GM21515 (cell line): ENCODE measurements around the gene LAMA5.

ENCODE experiments used
- ATAC-seq: cut with Tn5 transposase; IDR thresholded peaks from one replicate; pipeline ENCODE4 v1.9.1; 2021; ENCODE audit not compliant: unreplicated experiment

Gene LAMA5

GRCh38 chr20:62330576-62331317 lies 36.4 kb downstream of the LAMA5 start:
- no peak for ATAC-seq

DNA sequence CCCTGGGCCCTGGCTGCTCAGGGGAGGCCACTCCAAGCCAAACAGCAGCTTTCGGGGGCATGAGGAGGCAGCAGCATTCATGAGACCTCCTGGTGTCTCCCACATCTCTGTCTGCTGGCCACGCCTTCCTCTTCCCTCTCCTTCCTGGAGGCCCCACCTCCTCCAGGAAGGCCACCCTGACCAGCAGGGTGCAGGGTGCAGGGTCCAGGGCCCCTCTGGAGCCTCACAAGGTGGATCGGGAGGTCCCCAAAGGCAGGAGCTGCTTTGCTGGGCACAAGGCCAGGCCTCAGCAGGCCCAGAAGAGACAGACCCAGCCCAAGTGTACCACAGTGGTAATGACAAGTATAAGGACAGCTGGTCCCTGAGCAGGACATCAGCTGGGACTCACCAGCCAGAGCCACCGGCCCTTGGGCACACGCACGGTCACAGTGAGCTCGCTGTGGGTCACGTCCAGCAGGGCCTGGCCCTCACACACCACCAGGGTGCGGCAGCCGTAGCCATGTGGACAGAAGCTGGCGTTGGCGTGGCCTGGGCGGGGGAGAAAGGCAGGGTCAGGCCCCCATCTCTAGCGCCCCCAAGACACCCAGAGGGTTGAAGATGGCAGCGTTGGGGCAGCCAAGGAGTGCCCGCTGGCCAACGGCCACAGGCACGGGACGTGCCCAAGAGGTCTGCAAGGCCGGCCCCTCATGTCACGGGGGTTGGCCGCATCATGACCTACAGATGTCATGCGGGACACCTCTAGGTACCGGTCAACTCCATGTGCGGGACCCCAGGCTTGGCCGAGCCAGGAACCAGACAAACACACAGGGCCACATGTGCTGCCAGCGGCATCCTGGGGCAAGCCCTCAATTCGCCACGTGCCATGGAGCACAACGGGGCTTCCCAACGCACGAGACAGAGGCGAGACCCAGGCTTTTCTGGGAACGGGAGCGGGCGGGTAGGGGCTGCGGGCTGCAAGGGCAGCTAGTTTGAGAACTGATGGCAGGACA lies 37.4 kb downstream of the LAMA5 start:
- ATAC-seq, result no peak

DNA sequence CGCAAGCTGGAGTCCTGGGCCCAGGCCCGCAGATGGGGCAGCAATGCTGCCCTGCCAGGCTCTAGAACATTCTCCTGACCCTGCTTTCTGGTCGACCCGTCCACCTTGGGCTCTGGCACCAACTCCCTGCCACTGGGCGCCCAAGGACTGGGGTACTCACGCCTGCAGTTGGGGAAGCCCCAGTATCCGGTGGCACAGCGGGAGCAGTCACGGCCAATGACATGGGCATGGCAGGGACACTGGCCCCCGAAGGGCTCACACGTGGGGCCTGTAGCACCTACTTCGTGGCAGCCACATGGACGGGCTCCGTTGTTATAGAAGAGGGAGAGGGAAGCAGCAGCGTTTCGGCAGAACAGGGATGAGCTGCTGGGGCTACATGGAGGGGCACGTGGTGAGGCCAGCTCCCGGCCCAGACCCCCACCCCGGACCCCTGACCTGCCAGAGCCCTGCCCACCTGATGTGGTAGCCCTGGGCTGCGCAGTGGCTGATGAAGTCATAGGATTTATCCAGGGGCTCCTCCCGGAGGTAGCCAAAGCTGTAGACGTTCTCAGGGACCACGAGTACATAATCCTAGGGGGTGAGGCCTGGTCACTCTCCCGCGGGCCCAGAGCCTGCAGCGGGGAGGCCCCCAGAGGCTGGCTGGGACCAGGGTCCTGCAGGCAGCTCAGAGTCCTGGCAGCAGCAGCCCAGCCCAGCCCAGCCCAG lies 38.3 kb downstream of the LAMA5 start:
- no peak for ATAC-seq

- ATAC-seq, result no peak
Observed at GRCh38 chr20:62327726-62328495, 39.2 kb downstream of the LAMA5 start.

DNA sequence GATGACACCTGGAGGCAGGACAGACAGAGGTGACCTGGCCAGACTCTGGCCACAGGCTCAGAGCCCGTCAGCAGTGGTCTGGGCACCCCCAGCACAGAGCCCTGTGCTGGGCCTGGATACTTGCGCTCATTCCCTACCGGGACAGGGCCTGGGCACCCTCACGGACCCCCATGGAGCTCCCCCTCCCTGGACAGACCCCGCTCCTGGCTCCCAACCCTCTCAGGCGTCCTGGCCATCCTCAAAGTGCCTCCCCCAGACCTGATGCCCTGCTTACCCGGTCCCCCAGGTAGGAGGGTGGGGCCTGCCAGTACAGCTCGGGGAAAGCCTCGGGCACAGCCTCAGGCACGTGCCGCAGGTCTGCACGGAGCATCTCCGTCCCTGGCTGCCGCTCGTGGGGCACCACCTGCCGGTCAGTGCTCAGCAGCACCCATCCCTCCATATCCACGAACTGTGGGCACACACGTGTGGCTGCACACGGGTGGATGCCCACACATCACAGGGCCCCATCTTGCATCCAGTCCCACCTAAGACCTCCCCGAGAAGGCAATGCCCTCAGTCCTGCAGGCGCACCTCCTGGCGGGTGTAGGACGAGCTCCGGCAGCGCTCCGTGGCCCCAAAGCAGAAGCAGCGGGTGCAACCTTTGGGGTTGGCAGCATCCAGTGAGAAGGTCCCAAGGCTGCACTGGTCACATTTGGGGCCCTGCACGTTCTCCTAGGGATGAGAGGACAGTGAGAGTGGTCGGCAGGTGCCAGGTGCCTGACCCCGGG lies 40.0 kb downstream of the LAMA5 start:
- no peak for ATAC-seq

DNA sequence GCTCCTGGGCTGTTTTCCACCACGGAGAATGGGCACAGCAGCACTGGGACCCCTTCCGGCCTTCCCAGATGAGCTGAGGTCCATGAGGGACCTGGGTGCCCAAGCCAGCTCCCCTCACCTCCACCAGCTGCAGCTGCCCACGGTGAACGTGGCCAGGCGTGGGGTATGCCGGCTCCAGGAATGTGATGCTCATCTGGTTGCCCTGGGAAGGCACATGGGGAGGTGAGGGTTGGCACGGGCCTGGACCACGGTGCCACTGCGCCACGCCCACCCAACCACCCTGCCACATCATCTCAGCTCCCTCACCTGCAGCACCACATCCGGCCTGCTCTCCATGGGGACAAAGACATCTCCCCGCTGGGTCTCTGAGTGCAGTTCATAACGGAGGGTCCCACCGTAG lies 40.6 kb downstream of the LAMA5 start:
- ATAC-seq, result no peak

- ATAC-seq, result no peak
Observed at GRCh38 chr20:62325172-62325905, 41.8 kb downstream of the LAMA5 start.

GRCh38 chr20:62323980-62324906 lies 42.9 kb downstream of the LAMA5 start:
- no peak for ATAC-seq

DNA sequence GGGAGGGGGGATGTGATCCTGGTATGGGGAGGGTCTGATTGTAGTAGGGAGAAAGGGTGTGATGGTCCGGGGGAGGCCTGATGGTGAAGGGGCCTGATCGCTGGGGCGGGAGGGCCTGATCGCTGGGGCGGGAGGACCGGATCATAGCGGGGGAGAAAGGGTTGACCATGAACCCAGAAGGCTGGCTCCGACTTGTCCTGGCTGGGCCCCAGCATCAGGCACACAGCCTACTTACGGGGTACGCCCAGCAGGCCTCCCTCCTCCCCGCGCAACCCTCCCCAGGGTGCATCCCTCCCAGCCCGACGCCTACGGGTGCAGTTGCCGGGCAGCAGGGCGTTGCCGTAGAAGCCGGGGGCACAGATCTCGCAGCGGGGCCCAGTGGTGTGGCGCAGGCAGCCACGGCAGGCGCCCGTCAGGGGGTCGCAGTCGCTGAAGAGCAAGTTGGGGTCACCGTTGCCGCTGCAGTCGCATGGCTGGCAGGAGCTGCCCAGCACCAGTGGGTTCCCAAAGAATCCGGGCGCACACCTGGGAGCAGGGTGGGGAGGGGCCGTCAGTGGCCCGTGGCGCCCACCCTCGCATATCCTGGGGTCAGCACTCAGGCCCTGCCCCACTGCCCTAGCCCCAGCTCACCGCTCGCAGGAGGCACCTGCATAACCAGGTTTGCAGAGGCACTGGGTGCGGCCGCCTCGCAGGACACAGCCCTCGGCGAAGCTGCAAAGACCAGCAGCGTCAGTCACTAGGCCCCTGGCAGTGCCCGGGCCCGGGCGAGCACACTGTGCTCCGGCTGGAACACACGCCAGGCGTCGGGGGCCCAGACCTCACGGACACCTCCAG lies 43.7 kb downstream of the LAMA5 start:
- no peak for ATAC-seq

GRCh38 chr20:62322492-62323041 lies 44.5 kb downstream of the LAMA5 start:
- no peak for ATAC-seq

GRCh38 chr20:62321975-62322374 lies 45.1 kb downstream of the LAMA5 start:
- no peak for ATAC-seq

GRCh38 chr20:62321521-62321948 lies 45.6 kb downstream of the LAMA5 start:
- ATAC-seq, result no peak

DNA sequence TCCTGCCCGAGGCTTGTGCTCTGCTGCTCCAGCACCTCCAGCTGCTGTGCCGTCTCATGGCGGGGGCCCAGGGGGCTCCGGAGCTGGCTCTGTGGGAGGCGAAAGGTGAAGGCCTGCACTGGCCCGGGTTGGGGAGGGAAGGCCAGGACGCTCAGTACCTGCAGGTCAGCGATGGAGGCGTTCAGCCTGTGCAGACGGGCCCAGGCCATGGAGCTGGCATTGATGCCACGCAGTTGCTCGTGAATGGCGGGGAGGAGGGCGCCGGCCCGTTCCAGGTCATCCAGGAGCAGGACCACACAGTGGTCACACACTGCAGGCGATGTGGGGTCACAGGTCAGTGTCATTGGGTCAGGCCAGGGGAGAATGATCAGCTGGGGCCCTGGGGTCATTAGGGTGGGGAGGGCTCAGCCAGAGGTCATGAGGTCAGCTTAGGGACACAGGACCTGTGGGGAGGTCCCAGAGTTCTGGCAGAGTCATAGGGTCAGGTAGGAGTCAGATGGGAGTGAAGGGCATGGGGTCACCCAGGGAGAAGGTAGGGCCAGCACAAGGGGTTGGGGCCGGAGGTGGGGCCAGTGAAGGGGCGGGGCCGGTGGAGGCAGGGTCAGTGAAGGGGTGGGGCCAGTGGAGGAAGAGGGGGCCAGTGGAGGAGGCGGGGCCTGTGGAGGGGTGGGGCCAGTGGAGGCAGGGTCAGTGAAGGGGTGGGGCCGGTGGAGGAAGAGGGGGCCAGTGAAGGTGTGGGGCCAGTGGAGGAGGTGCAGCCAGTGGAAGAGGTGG lies 46.3 kb downstream of the LAMA5 start:
- no peak for ATAC-seq

GRCh38 chr20:62319346-62319909 lies 47.7 kb downstream of the LAMA5 start:
- ATAC-seq, result no peak

GRCh38 chr20:62318400-62319345 lies 48.4 kb downstream of the LAMA5 start:
- no peak for ATAC-seq
